HG02610 (cell line): ENCODE data around the gene CLDN7.

Experiments
- ATAC-seq: cut with Tn5 transposase; IDR thresholded peaks from one replicate; pipeline ENCODE4 v1.9.1; 2021; ENCODE audit warnings: mild to moderate bottlenecking, moderate library complexity; ENCODE audit not compliant: unreplicated experiment

Gene CLDN7

GRCh38 chr17:7289256-7290032, 27.2 kb upstream of the CLDN7 start:
- ATAC-seq = no peak

DNA sequence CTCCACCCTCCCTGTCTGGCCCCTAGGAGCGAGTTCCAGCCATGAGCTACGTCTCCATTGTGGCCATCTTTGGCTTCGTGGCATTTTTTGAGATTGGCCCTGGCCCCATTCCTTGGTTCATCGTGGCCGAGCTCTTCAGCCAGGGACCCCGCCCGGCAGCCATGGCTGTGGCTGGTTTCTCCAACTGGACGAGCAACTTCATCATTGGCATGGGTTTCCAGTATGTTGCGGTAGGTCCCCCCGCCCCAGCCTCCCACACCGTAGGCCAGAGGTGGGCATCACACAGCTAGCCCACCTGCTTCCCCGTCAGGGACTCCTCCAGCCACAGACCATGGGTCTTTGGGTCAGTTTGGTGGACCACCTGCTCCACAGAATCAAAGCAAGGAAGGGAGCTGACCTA, 23.4 kb upstream of the CLDN7 start:
- no peak for ATAC-seq

- no peak for ATAC-seq
These were observed 22.6 kb upstream of the CLDN7 start for GRCh38 chr17:7284911-7285310.

- no peak for ATAC-seq
These were observed 21.4 kb upstream of the CLDN7 start for GRCh38 chr17:7283471-7284216.

GRCh38 chr17:7282752-7283321, 20.6 kb upstream of the CLDN7 start:
- ATAC-seq = no peak

DNA sequence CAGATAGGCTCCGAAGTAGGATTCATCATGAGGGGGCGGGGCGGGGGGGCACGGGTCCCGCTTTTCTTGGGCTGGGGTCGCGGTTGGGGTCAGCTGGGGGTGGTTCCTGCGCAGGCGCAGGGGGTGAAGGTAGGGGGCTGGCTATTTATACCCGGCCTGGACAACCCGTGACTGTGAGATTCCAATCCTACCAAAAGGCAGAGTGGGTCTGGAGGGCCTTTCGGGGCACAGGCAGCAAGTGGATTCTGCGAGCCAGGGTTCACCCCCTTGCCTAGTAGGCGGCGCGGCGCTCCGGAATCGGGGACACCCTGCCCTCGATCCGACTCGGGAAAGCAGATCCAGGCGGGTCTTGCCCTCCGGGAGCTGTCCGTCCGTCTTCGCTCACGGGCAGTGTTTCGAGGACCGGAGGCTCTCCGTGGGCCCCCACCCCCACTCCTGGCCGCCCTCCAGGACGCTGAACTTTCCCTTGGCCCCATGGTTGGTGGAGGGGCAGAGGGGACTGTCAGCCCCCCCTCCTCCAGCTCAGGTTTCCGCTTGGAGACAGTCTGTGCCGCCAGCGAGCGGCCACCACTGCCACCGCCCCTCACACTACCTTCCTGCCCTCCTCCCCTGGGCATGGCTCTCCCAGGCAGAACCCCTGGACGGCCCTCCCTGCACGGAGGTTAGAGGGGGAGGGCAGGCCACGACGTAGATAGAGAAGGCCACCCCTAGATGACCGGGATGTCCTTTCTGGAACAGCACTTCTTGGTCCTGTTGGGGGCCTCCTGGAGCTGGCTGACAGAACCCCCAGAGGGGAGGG, 19.9 kb upstream of the CLDN7 start:
- ATAC-seq = no peak

DNA sequence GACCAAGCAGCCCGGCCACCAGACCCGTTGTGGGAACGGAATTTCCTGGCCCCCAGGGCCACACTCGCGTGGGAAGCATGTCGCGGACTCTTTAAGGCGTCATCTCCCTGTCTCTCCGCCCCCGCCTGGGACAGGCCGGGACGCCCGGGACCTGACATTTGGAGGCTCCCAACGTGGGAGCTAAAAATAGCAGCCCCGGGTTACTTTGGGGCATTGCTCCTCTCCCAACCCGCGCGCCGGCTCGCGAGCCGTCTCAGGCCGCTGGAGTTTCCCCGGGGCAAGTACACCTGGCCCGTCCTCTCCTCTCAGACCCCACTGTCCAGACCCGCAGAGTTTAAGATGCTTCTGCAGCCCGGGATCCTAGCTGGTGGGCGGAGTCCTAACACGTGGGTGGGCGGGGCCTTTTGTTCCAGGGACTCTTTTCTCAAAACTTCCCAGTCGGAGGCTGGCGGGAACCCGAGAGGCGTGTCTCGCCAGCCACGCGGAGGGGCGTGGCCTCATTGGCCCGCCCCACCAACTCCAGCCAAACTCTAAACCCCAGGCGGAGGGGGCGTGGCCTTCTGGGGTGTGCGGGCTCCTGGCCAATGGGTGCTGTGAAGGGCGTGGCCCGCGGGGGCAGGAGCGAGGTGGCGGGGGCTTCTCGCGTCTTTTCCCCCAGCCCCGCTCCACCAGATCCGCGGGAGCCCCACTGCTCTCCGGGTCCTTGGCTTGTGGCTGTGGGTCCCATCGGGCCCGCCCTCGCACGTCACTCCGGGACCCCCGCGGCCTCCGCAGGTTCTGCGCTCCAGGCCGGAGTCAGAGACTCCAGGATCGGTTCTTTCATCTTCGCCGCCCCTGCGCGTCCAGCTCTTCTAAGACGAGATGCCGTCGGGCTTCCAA, 19.0 kb upstream of the CLDN7 start, which contains the start of gene SLC2A4:
TSS of gene SLC2A4 (plus strand) at position 645 of the 879 bp plus-strand sequence. CDS start at position 862, 217 bp downstream.
- no peak for ATAC-seq

- ATAC-seq = peak; percentile 52
These were observed 18.3 kb upstream of the CLDN7 start for GRCh38 chr17:7280519-7281073.

- ATAC-seq = no peak
These were observed 17.2 kb upstream of the CLDN7 start for GRCh38 chr17:7279448-7279847.

DNA sequence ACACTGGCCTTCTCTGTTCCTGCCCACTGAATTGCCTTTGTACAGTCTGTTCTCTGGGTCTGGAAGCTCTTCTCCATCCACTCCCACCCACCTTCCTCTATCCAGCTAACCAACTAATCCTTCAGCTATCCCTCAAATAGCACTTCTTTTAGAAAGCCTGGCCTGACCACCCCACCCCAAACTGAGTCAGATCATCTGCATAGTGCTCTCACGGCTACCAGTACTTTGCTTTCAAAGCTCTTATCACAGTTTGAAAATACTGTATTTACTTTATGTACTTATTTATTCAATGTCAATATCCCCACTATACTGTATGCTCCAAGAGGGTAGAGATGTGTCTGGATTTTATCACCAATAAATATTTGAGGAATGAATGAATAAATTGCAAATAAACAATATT, 4.5 kb upstream of the CLDN7 start:
- no peak for ATAC-seq

GRCh38 chr17:7263801-7264078, 1.5 kb upstream of the CLDN7 start:
- ATAC-seq = no peak

DNA sequence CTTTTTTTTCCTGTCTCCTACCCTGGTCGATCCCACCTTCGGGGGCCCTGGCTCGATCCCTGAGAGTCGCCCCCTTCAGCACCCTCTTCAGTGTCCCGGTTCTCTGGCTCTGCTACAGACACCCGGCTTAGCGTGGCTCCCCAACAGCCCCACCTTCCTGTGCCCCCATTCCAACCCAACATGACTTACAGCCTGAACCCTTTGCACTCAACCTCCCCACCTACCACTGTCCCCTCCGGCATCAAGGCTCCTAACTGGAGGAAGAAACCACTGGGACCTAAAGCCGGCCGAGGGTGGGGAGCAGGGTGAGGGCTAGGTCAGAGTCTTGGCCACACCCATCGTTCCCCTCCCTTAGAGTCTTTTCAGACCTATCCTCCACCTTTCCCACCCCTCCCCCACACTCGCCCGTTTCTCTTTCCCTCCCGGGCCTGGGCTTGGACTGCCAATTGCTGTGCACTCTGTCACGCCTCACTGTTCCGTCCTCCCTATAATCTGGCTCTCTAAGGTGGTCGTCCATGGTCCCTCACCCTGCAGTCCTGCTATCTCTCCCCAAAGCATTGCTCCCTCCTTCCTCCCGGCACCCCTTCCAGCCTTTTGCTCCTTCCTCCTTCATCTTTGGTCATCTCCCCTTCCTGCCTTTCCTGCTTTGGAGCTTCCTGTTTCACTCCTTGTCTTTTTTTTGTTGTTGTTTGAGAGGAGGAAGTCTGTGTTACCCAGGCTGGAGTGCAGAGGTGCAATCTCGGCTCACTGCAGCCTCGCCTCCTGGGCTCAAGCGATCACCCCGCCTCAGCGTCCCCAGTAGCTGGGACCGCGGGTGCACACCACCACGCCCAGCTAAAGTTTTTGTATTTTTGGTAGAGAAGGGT, 890 bp upstream of the CLDN7 start:
- no peak for ATAC-seq

- no peak for ATAC-seq
These were observed 693 bp downstream of the CLDN7 start for GRCh38 chr17:7261379-7262191.

DNA sequence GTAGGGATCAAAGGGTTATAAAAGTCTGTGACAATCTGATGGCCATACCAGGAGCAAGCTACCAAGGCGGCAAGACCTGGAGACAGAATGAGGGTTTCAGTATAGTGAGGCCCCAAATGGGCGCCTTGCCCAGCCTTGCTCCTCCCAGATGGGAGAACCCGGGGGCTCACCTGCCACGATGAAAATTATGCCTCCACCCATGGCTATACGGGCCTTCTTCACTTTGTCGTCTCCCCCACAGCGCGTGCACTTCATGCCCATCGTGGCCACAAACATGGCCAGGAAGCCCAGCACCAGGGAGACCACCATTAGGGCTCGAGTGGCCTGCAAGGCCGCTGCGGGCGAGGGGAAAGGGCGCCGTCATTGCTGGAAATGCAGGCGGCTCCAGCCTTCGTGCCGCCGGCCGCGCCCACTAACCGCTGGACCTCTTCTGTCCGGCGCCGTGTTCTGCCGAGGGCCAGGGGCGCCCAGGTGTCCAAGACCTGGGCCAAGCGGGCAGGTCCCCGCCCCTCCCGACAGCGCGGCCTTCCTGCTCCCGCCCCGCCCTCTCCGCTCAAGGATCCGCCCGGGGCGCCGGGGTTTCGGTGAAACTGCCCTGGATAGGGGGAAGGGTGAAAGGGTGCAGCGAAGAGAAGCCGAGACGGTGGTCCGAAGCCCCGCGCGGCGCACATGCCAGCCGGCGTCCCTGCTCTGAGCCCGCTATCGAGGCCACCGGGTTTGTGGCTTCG, 1.5 kb downstream of the CLDN7 start:
- ATAC-seq = no peak

GRCh38 chr17:7260151-7260550, 2.1 kb downstream of the CLDN7 start:
- ATAC-seq = no peak

DNA sequence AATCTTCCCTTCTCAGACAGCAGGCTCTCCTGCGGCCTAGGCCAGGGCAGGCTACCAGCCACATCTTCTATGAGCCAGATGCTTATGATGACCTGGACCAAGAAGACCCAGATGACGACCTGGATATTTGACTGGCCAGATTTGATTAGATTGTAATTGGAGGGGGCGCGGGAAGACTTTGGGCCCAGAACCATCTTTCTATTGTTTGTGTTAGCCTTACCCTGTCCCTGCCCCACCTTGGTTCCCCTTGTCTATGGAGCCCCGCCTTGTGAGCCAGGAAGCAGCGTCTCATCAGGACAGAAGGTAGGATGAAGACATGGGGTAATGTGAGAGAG, 2.8 kb downstream of the CLDN7 start:
- ATAC-seq = no peak

DNA sequence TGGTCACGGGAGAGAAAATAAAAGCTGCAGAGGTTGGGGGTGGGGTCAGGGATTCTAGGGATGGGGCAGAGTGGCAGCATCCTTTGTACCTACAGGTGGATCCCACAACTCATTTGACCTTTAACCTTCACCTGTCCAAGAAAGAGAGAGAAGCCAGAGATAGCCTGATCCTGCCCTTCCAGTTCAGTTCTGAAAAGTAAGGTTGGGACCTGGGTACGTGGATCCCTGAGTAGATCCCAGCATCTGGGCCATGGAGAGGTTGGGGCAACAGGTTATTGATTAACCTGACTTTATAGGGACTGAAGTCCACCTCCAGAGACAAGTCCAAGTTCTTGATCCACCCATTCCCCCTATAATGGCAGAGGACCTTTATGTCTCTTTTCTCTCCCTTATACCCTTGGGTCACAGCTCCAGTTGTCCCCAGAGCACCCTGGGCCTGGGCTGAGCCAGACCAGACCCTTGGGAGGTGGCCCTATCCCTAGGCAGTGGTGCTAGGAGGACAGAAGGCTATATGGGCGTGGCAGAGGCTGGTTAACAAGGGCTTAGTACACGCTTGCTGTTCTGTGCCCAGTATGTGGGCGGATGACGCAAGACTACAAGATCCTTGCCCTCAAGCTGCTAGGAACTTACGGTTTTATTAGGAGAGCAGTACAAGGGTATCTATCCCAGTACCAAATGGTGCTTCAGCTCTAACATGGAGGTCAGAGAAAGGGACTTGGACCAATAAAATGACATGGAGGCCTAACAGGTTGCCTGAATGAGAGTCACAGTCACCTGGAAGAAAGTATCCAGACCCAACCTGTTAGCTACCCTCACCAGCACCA, 3.3 kb downstream of the CLDN7 start:
- no peak for ATAC-seq
